ENCODE measurements around the gene SRBD1.

Gene SRBD1

GRCh38 chr2:45649858-45650811, 39.1 kb upstream of the SRBD1 start:
- peak overlapping the region; percentile 72 for H3K4me2 ChIP-seq (ENCODE audit: low read length)
- no peak overlapping the region for H3K27ac ChIP-seq (ENCODE audit: low read length)
- TF ChIP-seq CTCF (IDR thresholded peaks at IDR 0.05; ENCODE audit: low read depth, low read length), result no peak
- TF ChIP-seq EZH2phosphoT487 (IDR thresholded peaks at IDR 0.05; ENCODE audit: low read depth), result no peak
- H3K4me1 ChIP-seq (ENCODE audit: low read length), result peaks cover 16% of the 10 kb centered on the region; the same call in 1 of the 2 replicates
- peak overlapping the region; percentile 76 for H3K9ac ChIP-seq (ENCODE audit: low read length)
- peak overlapping the region; percentile 92 for H3K4me3 ChIP-seq (ENCODE audit: low read length)
- H3K27me3 ChIP-seq (ENCODE audit: low read depth, low read length), result peaks cover 41% of the 10 kb centered on the region
- H3K36me3 ChIP-seq (replicated peaks; ENCODE audit: low read depth, low read length), result no peaks in the 10 kb centered on the region
- peak overlapping the region; percentile 64 for H2AFZ ChIP-seq (ENCODE audit: low read depth, low read length)
- H3K79me2 ChIP-seq (ENCODE audit: low read length), result no peaks in the 10 kb centered on the region
- no peaks in the 10 kb centered on the region for H3K9me3 ChIP-seq (ENCODE audit: insufficient read depth, low read length)
- no peaks in the 10 kb centered on the region for H4K20me1 ChIP-seq (ENCODE audit: insufficient read depth, low read length)

DNA sequence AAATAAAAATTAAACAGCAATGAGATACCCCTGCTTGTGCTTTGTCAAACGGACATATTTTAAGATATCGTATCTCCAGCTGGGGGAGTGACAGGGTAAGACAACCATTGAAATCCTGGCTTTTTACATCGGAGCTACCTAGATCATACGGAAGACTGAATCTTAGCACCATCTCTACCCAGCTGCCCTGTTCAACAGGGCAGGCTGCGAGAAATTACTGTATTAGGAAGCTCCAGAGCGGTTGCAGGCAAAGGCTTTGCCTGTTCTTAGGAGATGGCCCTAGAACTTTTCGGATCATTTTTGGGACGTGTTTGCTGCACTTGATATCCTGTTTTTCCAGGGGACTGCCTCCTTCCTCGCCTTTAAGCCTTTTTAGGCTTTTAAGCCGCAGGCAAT, 38.4 kb upstream of the SRBD1 start:
- peak overlapping the region; percentile 76 for H3K9ac ChIP-seq (ENCODE audit: low read length)
- no peaks in the 10 kb centered on the region for H3K9me3 ChIP-seq (ENCODE audit: insufficient read depth, low read length)
- H3K27ac ChIP-seq (ENCODE audit: low read length), result no peak overlapping the region
- H3K79me2 ChIP-seq (ENCODE audit: low read length), result no peaks in the 10 kb centered on the region
- H3K4me2 ChIP-seq (ENCODE audit: low read length), result peak overlapping the region; percentile 72
- H3K4me3 ChIP-seq (ENCODE audit: low read length), result peak overlapping the region; percentile 92
- H3K27me3 ChIP-seq (ENCODE audit: low read depth, low read length), result peaks cover 41% of the 10 kb centered on the region
- H3K4me1 ChIP-seq (ENCODE audit: low read length), result peaks cover 16% of the 10 kb centered on the region; the same call in 1 of the 2 replicates
- no peaks in the 10 kb centered on the region for H3K36me3 ChIP-seq (replicated peaks; ENCODE audit: low read depth, low read length)
- TF ChIP-seq EZH2phosphoT487 (IDR thresholded peaks at IDR 0.05; ENCODE audit: low read depth) (no peak), CTCF (IDR thresholded peaks at IDR 0.05; ENCODE audit: low read depth, low read length) (peak; percentile 28; the same call in 1 of the 2 replicates)
- H2AFZ ChIP-seq (ENCODE audit: low read depth, low read length), result peak overlapping the region; percentile 64; the same call in 1 of the 2 replicates
- no peaks in the 10 kb centered on the region for H4K20me1 ChIP-seq (ENCODE audit: insufficient read depth, low read length)

GRCh38 chr2:45648636-45649035, 37.6 kb upstream of the SRBD1 start:
- Histone ChIP-seq H3K27me3 (ENCODE audit: low read depth, low read length) (peaks cover 38% of the 10 kb centered on the region), H3K9me3 (ENCODE audit: insufficient read depth, low read length) (no peaks in the 10 kb centered on the region), H3K4me2 (ENCODE audit: low read length) (no peak overlapping the region), H3K27ac (ENCODE audit: low read length) (no peak overlapping the region), H2AFZ (ENCODE audit: low read depth, low read length) (no peak overlapping the region), H3K4me1 (ENCODE audit: low read length) (peaks cover 14% of the 10 kb centered on the region; the same call in 1 of the 2 replicates), H4K20me1 (ENCODE audit: insufficient read depth, low read length) (no peaks in the 10 kb centered on the region), H3K36me3 (replicated peaks; ENCODE audit: low read depth, low read length) (no peaks in the 10 kb centered on the region), H3K79me2 (ENCODE audit: low read length) (no peaks in the 10 kb centered on the region), H3K4me3 (ENCODE audit: low read length) (no peak overlapping the region), H3K9ac (ENCODE audit: low read length) (no peak overlapping the region)
- TF ChIP-seq EZH2phosphoT487 (IDR thresholded peaks at IDR 0.05; ENCODE audit: low read depth) (no peak), CTCF (IDR thresholded peaks at IDR 0.05; ENCODE audit: low read depth, low read length) (no peak)

DNA sequence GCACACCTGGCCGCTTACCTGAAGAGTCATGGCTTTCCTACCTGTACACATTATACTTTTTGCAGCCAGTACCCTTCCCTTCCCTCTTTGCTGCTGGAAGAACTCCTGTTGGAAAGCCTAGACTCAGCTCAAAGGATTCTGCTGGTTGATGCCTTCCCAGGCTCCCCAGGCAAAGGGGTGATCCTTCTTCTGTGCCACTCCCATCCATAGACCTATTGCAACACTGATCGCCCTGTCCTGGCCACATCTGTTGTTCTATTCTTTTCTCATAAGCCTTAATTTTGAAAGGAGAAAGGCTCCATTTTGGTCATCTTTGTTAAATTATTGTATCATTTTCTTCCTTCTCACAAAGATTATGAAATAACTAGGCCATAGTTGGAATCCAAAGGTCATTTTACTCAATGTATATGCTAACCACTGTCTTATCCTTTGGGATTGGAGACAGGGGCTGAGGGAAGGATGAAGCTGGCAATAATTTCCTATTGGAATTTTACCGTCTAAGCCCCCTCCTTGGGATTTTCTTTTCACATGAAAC, 37.0 kb upstream of the SRBD1 start:
- Histone ChIP-seq H3K36me3 (replicated peaks; ENCODE audit: low read depth, low read length) (no peaks in the 10 kb centered on the region), H3K9ac (ENCODE audit: low read length) (no peak overlapping the region), H4K20me1 (ENCODE audit: insufficient read depth, low read length) (no peaks in the 10 kb centered on the region), H3K4me2 (ENCODE audit: low read length) (no peak overlapping the region), H2AFZ (ENCODE audit: low read depth, low read length) (no peak overlapping the region), H3K4me1 (ENCODE audit: low read length) (peaks cover 13% of the 10 kb centered on the region), H3K27me3 (ENCODE audit: low read depth, low read length) (peaks cover 42% of the 10 kb centered on the region), H3K4me3 (ENCODE audit: low read length) (no peak overlapping the region), H3K9me3 (ENCODE audit: insufficient read depth, low read length) (no peaks in the 10 kb centered on the region), H3K79me2 (ENCODE audit: low read length) (no peaks in the 10 kb centered on the region), H3K27ac (ENCODE audit: low read length) (no peak overlapping the region)
- no peak for TF ChIP-seq EZH2phosphoT487 (IDR thresholded peaks at IDR 0.05; ENCODE audit: low read depth)
- no peak for TF ChIP-seq CTCF (IDR thresholded peaks at IDR 0.05; ENCODE audit: low read depth, low read length)

Data from OCI-LY3 (cell line).